Loucy (cell line): ENCODE data around the gene MPND.

ENCODE experiments used
- CTCF ChIP-seq: fragments of 200-600 bp; sonication (generic); conservative IDR thresholded peaks from 2 replicates; pipeline ENCODE4 v1.5.1; 2014; ENCODE audit warnings: mild to moderate bottlenecking, antibody characterized with exemption, low read length
- EZH2phosphoT487 ChIP-seq: fragments of 200-600 bp; IDR thresholded peaks from 2 replicates; pipeline ENCODE4 v1.6.1; 2018; ENCODE audit warnings: antibody characterized with exemption, mild to moderate bottlenecking, moderate library complexity, borderline replicate concordance

- TF ChIP-seq CTCF (no peak), EZH2phosphoT487 (no peak)
These were observed 47.2 kb upstream of the MPND start for GRCh38 chr19:4295972-4296771.
